NCI-H2107 treated with DMSO at 0.1 percent for 48 hours (cell line): ENCODE results near the gene NTNG2.
A peak's percentile ranks its signal among the peaks of the same experiment; 100 is the strongest.

ENCODE experiments used
- DNase-seq: peaks from one replicate; lab custom pipeline; 2025; ENCODE audit not compliant: unreplicated experiment; lab: John Stamatoyannopoulos, UW

NTNG2 gene

GRCh38 chr9:132200706-132201105 is 38.8 kb downstream of the NTNG2 start:
- no peak for DNase-seq

GRCh38 chr9:132201139-132201538 is 39.3 kb downstream of the NTNG2 start:
- peak; percentile 84 for DNase-seq

- peak; percentile 31 for DNase-seq
Observed at GRCh38 chr9:132201780-132202703, 40.2 kb downstream of the NTNG2 start.

GRCh38 chr9:132204883-132205282 is 43.0 kb downstream of the NTNG2 start:
- DNase-seq, result no peak

GRCh38 chr9:132207215-132207614 is 45.4 kb downstream of the NTNG2 start:
- DNase-seq, result no peak

- no peak for DNase-seq
Observed at GRCh38 chr9:132207839-132208615, 46.2 kb downstream of the NTNG2 start.

- DNase-seq, result no peak
Observed at GRCh38 chr9:132209228-132209627, 47.4 kb downstream of the NTNG2 start.

GRCh38 chr9:132210472-132211145 is 48.8 kb downstream of the NTNG2 start:
- DNase-seq, result no peak

GRCh38 chr9:132211570-132211969 is 49.7 kb downstream of the NTNG2 start:
- DNase-seq, result no peak

- peak; percentile 62 for DNase-seq
Observed at GRCh38 chr9:132214027-132214622, 52.3 kb downstream of the NTNG2 start.

- DNase-seq, result no peak
Observed at GRCh38 chr9:132216861-132217619, 55.2 kb downstream of the NTNG2 start.

- DNase-seq, result no peak
Observed at GRCh38 chr9:132218208-132218607, 56.4 kb downstream of the NTNG2 start.

GRCh38 chr9:132221941-132222340 is 60.1 kb downstream of the NTNG2 start:
- DNase-seq, result no peak

- no peak for DNase-seq
Observed at GRCh38 chr9:132224645-132225044, 62.8 kb downstream of the NTNG2 start.

GRCh38 chr9:132226571-132227430 is 64.9 kb downstream of the NTNG2 start:
- DNase-seq, result no peak

GRCh38 chr9:132228062-132228461 is 66.2 kb downstream of the NTNG2 start:
- DNase-seq, result no peak

GRCh38 chr9:132230605-132231004 is 68.7 kb downstream of the NTNG2 start:
- no peak for DNase-seq

- no peak for DNase-seq
Observed at GRCh38 chr9:132231019-132231701, 69.3 kb downstream of the NTNG2 start.

- DNase-seq, result no peak
Observed at GRCh38 chr9:132232522-132232921, 70.7 kb downstream of the NTNG2 start.
